Upper lobe of right lung (tissue), 1 donor: Measurements from ENCODE around the gene FOXL2. TPM values are rescaled to one million over a fixed set of nuclear protein-coding genes. Genes with fewer than 3 reads are reported as not detected.

Experiments used
- ATAC-seq: fragments of 200-7000 bp; cut with Tn5 transposase; one replicate; pipeline ENCODE4 v1.9.1; 2020; ENCODE audit warnings: mild to moderate bottlenecking, moderate library complexity
- DNase-seq: peaks from one replicate; pipeline ENCODE4 v3.0.0-alpha.2; 2020
- H3K27ac ChIP-seq: fragments of 200-600 bp; one replicate; pipeline ENCODE4 v1.8.0; 2022
- H3K27me3 ChIP-seq: fragments of 200-600 bp; one replicate; pipeline ENCODE4 v1.8.0; 2022; ENCODE audit warnings: mild to moderate bottlenecking
- H3K36me3 ChIP-seq: fragments of 200-600 bp; one replicate; pipeline ENCODE4 v1.8.0; 2022
- H3K4me1 ChIP-seq: fragments of 200-600 bp; one replicate; pipeline ENCODE4 v1.8.0; 2022
- H3K4me3 ChIP-seq: fragments of 200-600 bp; one replicate; pipeline ENCODE4 v1.8.0; 2022; ENCODE audit warnings: mild to moderate bottlenecking
- H3K9me3 ChIP-seq: fragments of 200-600 bp; one replicate; pipeline ENCODE4 v1.8.0; 2022
- intact Hi-C: fragments of 100-400 bp; cut with DNase I; formaldehyde crosslinking; loops from one replicate; pipeline ENCODE4 v1.11.0; 2022
- total RNA-seq: library from RNA; stranded (reverse); fragmentation: NEBNext Ultra II Directional; extraction: Animal tissue kit (Norgen Biotek cat#: 25700); gene quantifications from one replicate; pipeline ENCODE4 v1.2.1, GENCODE V29; 2021
- TF ChIP-seq, protein P1 (sequence below): fragments of 200-600 bp; IDR thresholded peaks from one replicate; pipeline ENCODE4 v1.8.0; 2022; ENCODE audit warnings: antibody characterized with exemption
- donor health status: DM: no; HTN: yes; CAD: no; lungs with severe emphysema.

FOXL2 gene
- total RNA-seq, 1 donor from 2014 or later = not detected

DNA sequence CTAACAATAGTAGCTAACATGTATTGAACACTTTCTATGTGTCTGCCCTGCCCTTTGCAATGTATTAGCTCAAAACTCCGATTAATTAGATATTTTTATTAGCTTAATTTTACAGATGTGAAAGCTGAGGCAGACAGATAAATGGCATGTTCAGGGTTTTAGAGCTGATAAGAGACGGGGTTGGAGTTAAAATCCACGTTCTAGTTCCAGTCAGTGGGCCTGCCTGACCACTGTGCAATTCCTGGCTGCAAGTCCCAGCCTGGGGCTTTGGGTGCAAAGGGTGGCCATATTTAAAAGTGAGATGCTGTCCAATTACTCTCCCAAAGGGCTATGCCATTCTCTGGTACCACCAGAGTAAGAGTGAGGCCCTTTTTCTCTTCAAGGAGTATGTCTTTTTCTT lies 33.2 kb downstream of the FOXL2 start:
- DNase-seq (no peak), ATAC-seq (no peak)
- intact Hi-C loops = loop anchor here (10.0 kb wide), 2 partner anchors 209 to 319 kb away; partner anchors contain the start of gene CEP70
- TF ChIP-seq, protein P1, sequence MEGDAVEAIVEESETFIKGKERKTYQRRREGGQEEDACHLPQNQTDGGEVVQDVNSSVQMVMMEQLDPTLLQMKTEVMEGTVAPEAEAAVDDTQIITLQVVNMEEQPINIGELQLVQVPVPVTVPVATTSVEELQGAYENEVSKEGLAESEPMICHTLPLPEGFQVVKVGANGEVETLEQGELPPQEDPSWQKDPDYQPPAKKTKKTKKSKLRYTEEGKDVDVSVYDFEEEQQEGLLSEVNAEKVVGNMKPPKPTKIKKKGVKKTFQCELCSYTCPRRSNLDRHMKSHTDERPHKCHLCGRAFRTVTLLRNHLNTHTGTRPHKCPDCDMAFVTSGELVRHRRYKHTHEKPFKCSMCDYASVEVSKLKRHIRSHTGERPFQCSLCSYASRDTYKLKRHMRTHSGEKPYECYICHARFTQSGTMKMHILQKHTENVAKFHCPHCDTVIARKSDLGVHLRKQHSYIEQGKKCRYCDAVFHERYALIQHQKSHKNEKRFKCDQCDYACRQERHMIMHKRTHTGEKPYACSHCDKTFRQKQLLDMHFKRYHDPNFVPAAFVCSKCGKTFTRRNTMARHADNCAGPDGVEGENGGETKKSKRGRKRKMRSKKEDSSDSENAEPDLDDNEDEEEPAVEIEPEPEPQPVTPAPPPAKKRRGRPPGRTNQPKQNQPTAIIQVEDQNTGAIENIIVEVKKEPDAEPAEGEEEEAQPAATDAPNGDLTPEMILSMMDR = no peak
- H3K36me3 ChIP-seq = no peaks in the 10 kb centered on the region
- no peak overlapping the region for H3K27ac ChIP-seq
- peaks cover 14% of the 10 kb centered on the region for H3K4me1 ChIP-seq
- H3K9me3 ChIP-seq = no peaks in the 10 kb centered on the region
- H3K27me3 ChIP-seq = no peaks in the 10 kb centered on the region
- no peak overlapping the region for H3K4me3 ChIP-seq

DNA sequence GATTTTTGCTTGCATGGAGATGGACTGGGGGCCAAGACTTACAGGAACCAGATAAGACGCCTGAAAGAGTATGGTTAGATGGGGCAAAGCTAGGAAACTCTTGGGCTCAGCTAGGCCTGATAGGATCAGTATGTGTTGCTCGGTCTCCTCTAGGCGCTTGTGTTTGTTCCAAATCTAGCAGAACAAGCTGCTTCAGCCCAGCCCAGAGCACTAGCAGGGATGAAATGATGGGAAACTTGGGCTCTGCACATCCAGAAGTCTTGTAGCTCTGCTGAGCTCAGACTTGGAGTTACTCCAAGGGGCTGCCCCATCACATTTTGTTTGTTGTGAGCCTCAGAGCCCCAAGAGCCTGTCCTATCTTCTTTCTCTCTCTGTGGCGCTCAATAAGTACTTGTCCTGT lies 34.7 kb downstream of the FOXL2 start:
- intact Hi-C loops = loop anchor here (10.0 kb wide), 2 partner anchors 207 to 317 kb away; partner anchors contain the start of gene CEP70
- Histone ChIP-seq H3K4me1 (peaks cover 14% of the 10 kb centered on the region), H3K27me3 (no peaks in the 10 kb centered on the region), H3K4me3 (no peak overlapping the region), H3K27ac (no peak overlapping the region), H3K36me3 (no peaks in the 10 kb centered on the region), H3K9me3 (no peaks in the 10 kb centered on the region)
- DNase-seq = no peak
- TF ChIP-seq, protein P1 = no peak
- no peak for ATAC-seq

DNA sequence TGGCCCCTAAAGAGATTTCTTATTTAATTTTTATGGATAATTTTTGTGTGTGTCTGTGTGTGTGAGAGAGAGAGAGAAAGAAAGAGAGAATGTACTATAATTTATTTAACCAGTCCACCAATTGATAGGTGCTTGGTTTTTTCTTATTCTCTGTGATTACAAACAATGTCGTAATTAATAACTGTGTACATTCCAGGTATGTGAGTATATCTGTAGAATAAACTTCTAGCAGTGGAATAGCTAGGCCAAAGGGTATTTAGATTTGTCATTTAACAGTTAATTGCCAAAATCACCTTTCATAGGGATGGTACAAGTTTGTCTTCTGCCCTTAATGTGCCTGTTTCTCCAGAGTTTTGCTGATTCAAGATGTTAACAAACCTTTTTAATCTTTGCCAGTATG lies 35.3 kb downstream of the FOXL2 start:
- DNase-seq (no peak), ATAC-seq (no peak)
- Histone ChIP-seq H3K4me3 (no peak overlapping the region), H3K27me3 (no peaks in the 10 kb centered on the region), H3K36me3 (no peaks in the 10 kb centered on the region), H3K9me3 (no peaks in the 10 kb centered on the region), H3K4me1 (peaks cover 11% of the 10 kb centered on the region), H3K27ac (no peak overlapping the region)
- intact Hi-C loops = loop anchor here (10.0 kb wide), 2 partner anchors 207 to 317 kb away; partner anchors contain the start of gene CEP70
- TF ChIP-seq, protein P1 = no peak

DNA sequence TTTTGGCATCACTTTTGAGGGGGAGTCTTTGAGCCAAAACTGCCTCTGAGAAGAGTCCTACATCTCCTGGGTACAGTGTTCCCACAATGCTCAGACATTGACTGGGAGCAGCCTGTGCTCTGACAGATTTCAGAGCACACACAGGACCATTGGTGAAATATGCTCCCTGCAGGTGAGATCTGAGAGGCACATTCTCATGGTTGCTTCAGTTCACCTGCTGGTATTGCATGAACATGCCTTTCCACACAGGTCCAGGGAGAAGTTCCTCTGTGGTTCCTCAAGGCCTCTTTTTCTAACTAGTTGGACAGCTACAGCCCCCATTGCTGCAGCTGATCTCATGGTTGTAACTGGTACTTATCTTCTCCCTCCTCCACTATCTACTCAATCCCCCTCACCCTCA lies 37.0 kb downstream of the FOXL2 start:
- Histone ChIP-seq H3K4me1 (peaks cover 3% of the 10 kb centered on the region), H3K4me3 (no peak overlapping the region), H3K27ac (no peak overlapping the region), H3K9me3 (no peaks in the 10 kb centered on the region), H3K36me3 (no peaks in the 10 kb centered on the region), H3K27me3 (no peaks in the 10 kb centered on the region)
- TF ChIP-seq, protein P1 = no peak
- no peak for DNase-seq
- ATAC-seq = no peak
- intact Hi-C loops = loop anchor here (10.0 kb wide), 2 partner anchors 205 to 315 kb away; partner anchors contain the start of gene CEP70

DNA sequence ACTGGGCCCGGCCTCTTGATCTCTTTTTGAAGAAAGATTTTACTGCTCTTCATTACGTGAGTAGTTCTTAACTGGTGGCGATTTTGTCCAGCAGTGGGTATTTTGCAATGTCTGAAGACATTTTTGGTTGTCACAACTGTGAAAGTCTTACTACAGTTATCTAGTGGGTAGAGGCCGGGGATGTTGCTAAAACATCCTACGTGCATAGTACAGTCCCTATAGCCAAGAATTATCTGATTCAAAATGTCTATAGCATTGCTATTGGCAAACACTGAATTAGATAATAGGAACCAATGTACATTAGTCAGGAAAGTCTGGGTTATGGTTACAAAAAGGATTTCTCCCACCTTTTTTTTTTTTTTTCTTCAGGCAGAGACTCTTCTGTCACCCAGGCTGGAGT lies 38.1 kb downstream of the FOXL2 start:
- TF ChIP-seq, protein P1 = no peak
- H3K36me3 ChIP-seq = no peaks in the 10 kb centered on the region
- no peaks in the 10 kb centered on the region for H3K27me3 ChIP-seq
- H3K27ac ChIP-seq = no peak overlapping the region
- no peaks in the 10 kb centered on the region for H3K9me3 ChIP-seq
- DNase-seq = no peak
- no peak overlapping the region for H3K4me3 ChIP-seq
- H3K4me1 ChIP-seq = no peaks in the 10 kb centered on the region
- intact Hi-C loops = no loop called here
- peak; percentile 70 for ATAC-seq

DNA sequence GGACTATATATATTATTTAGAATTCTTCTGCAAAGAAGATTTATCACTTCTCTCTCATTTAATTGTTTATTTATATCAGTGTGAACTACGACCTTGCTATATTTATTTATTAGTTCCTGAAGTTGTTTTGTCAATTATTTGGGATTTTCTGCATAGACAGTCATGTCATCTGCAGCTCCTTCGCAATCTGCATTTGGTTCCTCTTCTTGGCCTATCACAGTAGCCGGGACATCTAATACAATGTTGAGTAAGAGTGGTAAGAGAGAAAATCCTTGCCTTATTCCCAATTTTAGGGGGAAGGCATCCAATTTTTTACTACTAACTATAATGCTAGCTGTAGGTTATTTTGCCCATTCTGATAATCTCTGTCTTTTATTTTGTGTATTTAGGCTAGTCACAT lies 39.4 kb downstream of the FOXL2 start:
- no peak for DNase-seq
- Histone ChIP-seq H3K9me3 (no peaks in the 10 kb centered on the region), H3K4me1 (no peaks in the 10 kb centered on the region), H3K4me3 (no peak overlapping the region), H3K36me3 (no peaks in the 10 kb centered on the region), H3K27ac (no peak overlapping the region), H3K27me3 (no peaks in the 10 kb centered on the region)
- TF ChIP-seq, protein P1 = no peak
- ATAC-seq = peak; percentile 58
- intact Hi-C loops = no loop called here
